Measurements from ENCODE around the gene ANXA11.

DNA sequence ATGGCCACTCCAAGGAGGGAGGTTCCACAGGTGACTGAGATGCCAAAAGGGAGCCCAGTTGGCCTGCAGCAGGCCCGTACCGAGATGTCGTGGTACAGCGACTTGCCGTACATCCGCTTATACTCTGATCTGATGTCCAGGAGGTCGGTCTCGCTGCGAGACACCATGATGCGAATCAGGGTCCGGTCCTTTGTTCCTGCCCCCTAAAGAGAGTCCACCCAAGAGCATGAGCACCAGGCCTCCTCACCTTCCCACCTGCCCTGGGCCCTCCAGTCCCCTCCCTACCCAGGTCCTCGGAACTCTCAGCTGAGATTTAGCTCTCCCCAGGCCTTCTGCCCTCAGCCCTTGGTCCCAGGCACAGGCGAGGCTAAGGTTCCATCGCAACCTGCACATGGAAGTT lies 47.8 kb downstream of the ANXA11 start:
- TF ChIP-seq, protein P1, sequence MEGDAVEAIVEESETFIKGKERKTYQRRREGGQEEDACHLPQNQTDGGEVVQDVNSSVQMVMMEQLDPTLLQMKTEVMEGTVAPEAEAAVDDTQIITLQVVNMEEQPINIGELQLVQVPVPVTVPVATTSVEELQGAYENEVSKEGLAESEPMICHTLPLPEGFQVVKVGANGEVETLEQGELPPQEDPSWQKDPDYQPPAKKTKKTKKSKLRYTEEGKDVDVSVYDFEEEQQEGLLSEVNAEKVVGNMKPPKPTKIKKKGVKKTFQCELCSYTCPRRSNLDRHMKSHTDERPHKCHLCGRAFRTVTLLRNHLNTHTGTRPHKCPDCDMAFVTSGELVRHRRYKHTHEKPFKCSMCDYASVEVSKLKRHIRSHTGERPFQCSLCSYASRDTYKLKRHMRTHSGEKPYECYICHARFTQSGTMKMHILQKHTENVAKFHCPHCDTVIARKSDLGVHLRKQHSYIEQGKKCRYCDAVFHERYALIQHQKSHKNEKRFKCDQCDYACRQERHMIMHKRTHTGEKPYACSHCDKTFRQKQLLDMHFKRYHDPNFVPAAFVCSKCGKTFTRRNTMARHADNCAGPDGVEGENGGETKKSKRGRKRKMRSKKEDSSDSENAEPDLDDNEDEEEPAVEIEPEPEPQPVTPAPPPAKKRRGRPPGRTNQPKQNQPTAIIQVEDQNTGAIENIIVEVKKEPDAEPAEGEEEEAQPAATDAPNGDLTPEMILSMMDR (tag by site-specific recombination; IDR thresholded peaks at IDR 0.05), result no peak
- no peak for TF ChIP-seq ZBTB11 (tag by site-specific recombination; conservative IDR thresholded peaks at IDR 0.05; ENCODE audit: low read depth)
- no peak for TF ChIP-seq ZNF404 (tag by site-specific recombination; IDR thresholded peaks at IDR 0.05)
- no peak for TF ChIP-seq ZBTB21 (tag by site-specific recombination; IDR thresholded peaks at IDR 0.05)
- TF ChIP-seq, protein P2, sequence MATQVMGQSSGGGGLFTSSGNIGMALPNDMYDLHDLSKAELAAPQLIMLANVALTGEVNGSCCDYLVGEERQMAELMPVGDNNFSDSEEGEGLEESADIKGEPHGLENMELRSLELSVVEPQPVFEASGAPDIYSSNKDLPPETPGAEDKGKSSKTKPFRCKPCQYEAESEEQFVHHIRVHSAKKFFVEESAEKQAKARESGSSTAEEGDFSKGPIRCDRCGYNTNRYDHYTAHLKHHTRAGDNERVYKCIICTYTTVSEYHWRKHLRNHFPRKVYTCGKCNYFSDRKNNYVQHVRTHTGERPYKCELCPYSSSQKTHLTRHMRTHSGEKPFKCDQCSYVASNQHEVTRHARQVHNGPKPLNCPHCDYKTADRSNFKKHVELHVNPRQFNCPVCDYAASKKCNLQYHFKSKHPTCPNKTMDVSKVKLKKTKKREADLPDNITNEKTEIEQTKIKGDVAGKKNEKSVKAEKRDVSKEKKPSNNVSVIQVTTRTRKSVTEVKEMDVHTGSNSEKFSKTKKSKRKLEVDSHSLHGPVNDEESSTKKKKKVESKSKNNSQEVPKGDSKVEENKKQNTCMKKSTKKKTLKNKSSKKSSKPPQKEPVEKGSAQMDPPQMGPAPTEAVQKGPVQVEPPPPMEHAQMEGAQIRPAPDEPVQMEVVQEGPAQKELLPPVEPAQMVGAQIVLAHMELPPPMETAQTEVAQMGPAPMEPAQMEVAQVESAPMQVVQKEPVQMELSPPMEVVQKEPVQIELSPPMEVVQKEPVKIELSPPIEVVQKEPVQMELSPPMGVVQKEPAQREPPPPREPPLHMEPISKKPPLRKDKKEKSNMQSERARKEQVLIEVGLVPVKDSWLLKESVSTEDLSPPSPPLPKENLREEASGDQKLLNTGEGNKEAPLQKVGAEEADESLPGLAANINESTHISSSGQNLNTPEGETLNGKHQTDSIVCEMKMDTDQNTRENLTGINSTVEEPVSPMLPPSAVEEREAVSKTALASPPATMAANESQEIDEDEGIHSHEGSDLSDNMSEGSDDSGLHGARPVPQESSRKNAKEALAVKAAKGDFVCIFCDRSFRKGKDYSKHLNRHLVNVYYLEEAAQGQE (tag by site-specific recombination; IDR thresholded peaks at IDR 0.05), result no peak
- TF ChIP-seq, protein P3, sequence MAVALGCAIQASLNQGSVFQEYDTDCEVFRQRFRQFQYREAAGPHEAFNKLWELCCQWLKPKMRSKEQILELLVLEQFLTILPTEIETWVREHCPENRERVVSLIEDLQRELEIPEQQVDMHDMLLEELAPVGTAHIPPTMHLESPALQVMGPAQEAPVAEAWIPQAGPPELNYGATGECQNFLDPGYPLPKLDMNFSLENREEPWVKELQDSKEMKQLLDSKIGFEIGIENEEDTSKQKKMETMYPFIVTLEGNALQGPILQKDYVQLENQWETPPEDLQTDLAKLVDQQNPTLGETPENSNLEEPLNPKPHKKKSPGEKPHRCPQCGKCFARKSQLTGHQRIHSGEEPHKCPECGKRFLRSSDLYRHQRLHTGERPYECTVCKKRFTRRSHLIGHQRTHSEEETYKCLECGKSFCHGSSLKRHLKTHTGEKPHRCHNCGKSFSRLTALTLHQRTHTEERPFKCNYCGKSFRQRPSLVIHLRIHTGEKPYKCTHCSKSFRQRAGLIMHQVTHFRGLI (tag by site-specific recombination; IDR thresholded peaks at IDR 0.05), result no peak

Measured in HEK293 (cell line).